GM18520 (cell line): Measurements from ENCODE around the gene MIX23.

Source experiments
- ATAC-seq: cut with Tn5 transposase; IDR thresholded peaks from one replicate; pipeline ENCODE4 v1.9.1; 2021; ENCODE audit not compliant: unreplicated experiment

Gene MIX23

GRCh38 chr3:122353215-122353614, 29.8 kb downstream of the MIX23 start:
- no peak for ATAC-seq

- no peak for ATAC-seq
These were observed 31.4 kb downstream of the MIX23 start for GRCh38 chr3:122351612-122352011.

- ATAC-seq, result no peak
These were observed 32.1 kb downstream of the MIX23 start for GRCh38 chr3:122350814-122351418.

- no peak for ATAC-seq
These were observed 33.9 kb downstream of the MIX23 start for GRCh38 chr3:122349171-122349570.

GRCh38 chr3:122343654-122344053, 39.4 kb downstream of the MIX23 start:
- no peak for ATAC-seq

GRCh38 chr3:122342803-122343202, 40.2 kb downstream of the MIX23 start:
- no peak for ATAC-seq

- ATAC-seq, result no peak
These were observed 50.5 kb downstream of the MIX23 start for GRCh38 chr3:122332551-122332950.

- ATAC-seq, result no peak
These were observed 51.1 kb downstream of the MIX23 start for GRCh38 chr3:122331886-122332285.

GRCh38 chr3:122325769-122326168, 57.3 kb downstream of the MIX23 start:
- no peak for ATAC-seq

GRCh38 chr3:122324871-122325323, 58.1 kb downstream of the MIX23 start, which contains the start of gene CSTA:
CSTA (plus strand) TSS chr3:122325248; CDS start chr3:122325293, 45 bp downstream.
- no peak for ATAC-seq

GRCh38 chr3:122322095-122323075, 60.6 kb downstream of the MIX23 start:
- ATAC-seq, result no peak

- no peak for ATAC-seq
These were observed 64.4 kb downstream of the MIX23 start for GRCh38 chr3:122318620-122319019.

- no peak for ATAC-seq
These were observed 66.7 kb downstream of the MIX23 start for GRCh38 chr3:122316368-122316767.

- no peak for ATAC-seq
These were observed 67.4 kb downstream of the MIX23 start for GRCh38 chr3:122315619-122316018.

- ATAC-seq, result no peak
These were observed 68.7 kb downstream of the MIX23 start for GRCh38 chr3:122314228-122314876.

- no peak for ATAC-seq
These were observed 69.8 kb downstream of the MIX23 start for GRCh38 chr3:122313281-122313680.

GRCh38 chr3:122312826-122313225, 70.2 kb downstream of the MIX23 start:
- ATAC-seq, result no peak

GRCh38 chr3:122310361-122310760, 72.7 kb downstream of the MIX23 start:
- ATAC-seq, result no peak
